GM23338 (cell line): ENCODE results near the gene CACNB2. TPM values are rescaled to one million over a fixed set of nuclear protein-coding genes. Genes with fewer than 3 reads are reported as not detected.

Experiments used
- ATAC-seq: fragments of 200-7000 bp; cut with Tn5 transposase; 3 replicates; pipeline ENCODE4 v1.9.1; 2020
- DNase-seq: peaks from one replicate; pipeline ENCODE4 v3.0.0-alpha.2; 2015; ENCODE audit warnings: low spot score
- H2AFZ ChIP-seq: fragments of 200-600 bp; sonication (generic); 2 replicates; pipeline ENCODE4 v1.8.0; 2016; ENCODE audit warnings: antibody characterized with exemption, mild to moderate bottlenecking, moderate library complexity
- H3F3A ChIP-seq: fragments of 200-600 bp; sonication (generic); replicated peaks from 2 replicates; pipeline ENCODE4 v1.8.0; 2017; ENCODE audit warnings: antibody characterized with exemption, mixed run types, low read depth
- H3K27ac ChIP-seq: fragments of 200-600 bp; sonication (generic); 2 replicates; pipeline ENCODE4 v1.6.1; 2016; ENCODE audit warnings: low read depth
- H3K27me3 ChIP-seq: fragments of 200-600 bp; sonication (generic); 2 replicates; pipeline ENCODE4 v1.8.0; 2016; ENCODE audit warnings: mild to moderate bottlenecking, mixed run types, moderate library complexity; ENCODE audit not compliant: insufficient read depth
- H3K36me3 ChIP-seq: fragments of 200-600 bp; sonication (generic); 2 replicates; pipeline ENCODE4 v1.8.0; 2016; ENCODE audit warnings: mild to moderate bottlenecking; ENCODE audit not compliant: insufficient read depth
- H3K4me1 ChIP-seq: fragments of 200-600 bp; sonication (generic); 2 replicates; pipeline ENCODE4 v1.8.0; 2016; ENCODE audit warnings: mild to moderate bottlenecking, moderate library complexity; ENCODE audit not compliant: insufficient read depth
- H3K4me2 ChIP-seq: fragments of 200-600 bp; sonication (generic); 2 replicates; pipeline ENCODE4 v1.7.1; 2017; ENCODE audit warnings: mixed run types
- H3K4me3 ChIP-seq: fragments of 200-600 bp; sonication (generic); 2 replicates; pipeline ENCODE4 v1.6.1; 2016; ENCODE audit warnings: mixed run types
- H3K79me2 ChIP-seq: fragments of 200-600 bp; sonication (generic); replicated peaks from 2 replicates; pipeline ENCODE4 v1.8.0; 2017; ENCODE audit warnings: mild to moderate bottlenecking; ENCODE audit not compliant: insufficient read depth
- H3K9me2 ChIP-seq: fragments of 200-600 bp; sonication (generic); 2 replicates; pipeline ENCODE4 v1.8.0; 2017; ENCODE audit not compliant: insufficient read depth
- H4K20me1 ChIP-seq: fragments of 200-600 bp; sonication (generic); replicated peaks from 2 replicates; pipeline ENCODE4 v1.8.0; 2017; ENCODE audit warnings: mild to moderate bottlenecking; ENCODE audit not compliant: insufficient read depth
- H3K27ac Mint-ChIP-seq: 2 replicates; pipeline ENCODE4 v1.8.0; 2020; ENCODE audit warnings: inconsistent platforms, mild to moderate bottlenecking, moderate library complexity, mixed read lengths
- H3K27me3 Mint-ChIP-seq: 3 replicates; pipeline ENCODE4 v1.8.0; 2022; ENCODE audit warnings: low read depth, mild to moderate bottlenecking, moderate library complexity, mixed read lengths, inconsistent platforms; ENCODE audit not compliant: insufficient read depth, poor library complexity
- H3K36me3 Mint-ChIP-seq: 3 replicates; pipeline ENCODE4 v1.8.0; 2021; ENCODE audit warnings: low read depth, mild to moderate bottlenecking, inconsistent platforms, moderate library complexity, mixed read lengths
- H3K4me1 Mint-ChIP-seq: 3 replicates; pipeline ENCODE4 v1.8.0; 2020; ENCODE audit warnings: mild to moderate bottlenecking, inconsistent platforms, mixed read lengths
- H3K4me3 Mint-ChIP-seq: 3 replicates; pipeline ENCODE4 v1.8.0; 2021; ENCODE audit warnings: moderate library complexity, mild to moderate bottlenecking, inconsistent platforms, mixed read lengths
- H3K9me3 Mint-ChIP-seq: 3 replicates; pipeline ENCODE4 v1.8.0; 2020; ENCODE audit warnings: moderate library complexity, mild to moderate bottlenecking, inconsistent platforms, mixed read lengths
- CREB1 ChIP-seq: fragments of 250-450 bp; sonication (Bioruptor Pico); IDR thresholded peaks from 2 replicates; pipeline ENCODE4 v1.5.0; 2020; ENCODE audit warnings: low read depth, mild to moderate bottlenecking, moderate library complexity
- CTCF ChIP-seq, 2 experiments: fragments of 200-600 bp in 1 of 2; sonication (generic) in 1 of 2; conservative IDR thresholded peaks; 2 replicates each; pipeline versions ENCODE4 v1.5.1 to v1.6.1; 2016 to 2017; ENCODE audit warnings: antibody characterized with exemption in 2 of 2, low read depth in 2 of 2, mild to moderate bottlenecking in 2 of 2, moderate library complexity in 1 of 2
- ETS1 ChIP-seq: IDR thresholded peaks from 2 replicates; pipeline ENCODE4 v1.6.1; 2016; ENCODE audit warnings: antibody characterized with exemption
- EZH2 ChIP-seq: fragments of 200-600 bp; sonication (generic); IDR thresholded peaks from one replicate; pipeline ENCODE4 v1.8.0; 2017; ENCODE audit warnings: antibody characterized with exemption, mild to moderate bottlenecking, low read depth; ENCODE audit not compliant: unreplicated experiment
- EZH2phosphoT487 ChIP-seq: fragments of 200-600 bp; sonication (generic); IDR thresholded peaks from one replicate; pipeline ENCODE4 v1.8.1; 2018; ENCODE audit warnings: antibody characterized with exemption; ENCODE audit not compliant: unreplicated experiment
- JUNB ChIP-seq: IDR thresholded peaks from one replicate; pipeline ENCODE4 v1.6.1; 2016; ENCODE audit warnings: antibody characterized with exemption; ENCODE audit not compliant: unreplicated experiment
- NANOG ChIP-seq: IDR thresholded peaks from 2 replicates; pipeline ENCODE4 v1.6.1; 2016; ENCODE audit warnings: antibody characterized with exemption, borderline replicate concordance
- POLR2AphosphoS5 ChIP-seq: IDR thresholded peaks from 2 replicates; pipeline ENCODE4 v1.6.1; 2016; ENCODE audit warnings: antibody characterized with exemption, low read depth
- REST ChIP-seq: IDR thresholded peaks from one replicate; pipeline ENCODE4 v1.6.1; 2018; ENCODE audit warnings: antibody characterized with exemption; ENCODE audit not compliant: unreplicated experiment
- ZNF114 ChIP-seq: fragments of 250-450 bp; sonication (Bioruptor Pico); IDR thresholded peaks from 2 replicates; pipeline ENCODE4 v1.5.0; 2020; ENCODE audit warnings: mild to moderate bottlenecking, moderate library complexity
- polyA plus RNA-seq: library from polyadenylated mRNA; unstranded; fragments of >200 nt; fragmentation: Nextera tagmentation; extraction: Ambion mirVana; gene quantifications from 2 replicates; pipeline ENCODE4 v1.2.1, GENCODE V29; 2016
- total RNA-seq: library from RNA; depleted of rRNA; stranded (reverse); fragments of >200 nt; shearing (Covaris generic); gene quantifications from 2 replicates; pipeline ENCODE4 v1.2.3, GENCODE V29; 2014

The CACNB2 gene
- total and polyA plus RNA-seq, 2 experiments from 2014 or later, result 5.0 to 5.9 TPM

- TF ChIP-seq ZNF114 (CRISPR knock-in tag) (no peak), CTCF (conservative IDR thresholded peaks at IDR 0.05; ENCODE audit: low read depth in 2 of 2) (no peak), EZH2phosphoT487 (no peak)
These were observed 278.5 kb downstream of the CACNB2 start (continued) for GRCh38 chr10:18418541-18419215.

- Mint-ChIP-seq H3K4me3 (no peak overlapping the region), H3K4me1 (peaks cover 18% of the 10 kb centered on the region), H3K27me3 (no peaks in the 10 kb centered on the region), H3K36me3 (no peaks in the 10 kb centered on the region), H3K27ac (no peak overlapping the region), H3K9me3 (no peaks in the 10 kb centered on the region)
- DNase-seq (no peak), ATAC-seq (no peak)
- Histone ChIP-seq H3K4me2 (no peak overlapping the region), H3K79me2 (no peaks in the 10 kb centered on the region), H3F3A (no peaks in the 10 kb centered on the region), H3K36me3 (no peaks in the 10 kb centered on the region), H4K20me1 (no peaks in the 10 kb centered on the region), H3K4me3 (no peak overlapping the region), H3K27me3 (no peaks in the 10 kb centered on the region), H3K27ac (no peak overlapping the region), H3K9me2 (no peaks in the 10 kb centered on the region), H3K4me1 (peaks cover 4% of the 10 kb centered on the region; the same call in 1 of the 2 replicates), H2AFZ (no peak overlapping the region)
- no peak for TF ChIP-seq NANOG
- no peak for TF ChIP-seq EZH2
- TF ChIP-seq ETS1, result no peak
- TF ChIP-seq CREB1 (CRISPR knock-in tag), result no peak
- no peak for TF ChIP-seq POLR2AphosphoS5
- no peak for TF ChIP-seq JUNB
- TF ChIP-seq REST, result no peak
- TF ChIP-seq EZH2phosphoT487, result no peak
- no peak for TF ChIP-seq CTCF (conservative IDR thresholded peaks at IDR 0.05; ENCODE audit: low read depth in 2 of 2)
- no peak for TF ChIP-seq ZNF114 (CRISPR knock-in tag)
These were observed 279.7 kb downstream of the CACNB2 start for GRCh38 chr10:18419945-18420344.
